ENCODE measurements around the gene NOX4.
"Not testable (repeated sequence)": the region's sequence is repeated elsewhere in the genome, so short reads cannot be mapped to it uniquely, and the experiment has no call there.

Gene NOX4

DNA sequence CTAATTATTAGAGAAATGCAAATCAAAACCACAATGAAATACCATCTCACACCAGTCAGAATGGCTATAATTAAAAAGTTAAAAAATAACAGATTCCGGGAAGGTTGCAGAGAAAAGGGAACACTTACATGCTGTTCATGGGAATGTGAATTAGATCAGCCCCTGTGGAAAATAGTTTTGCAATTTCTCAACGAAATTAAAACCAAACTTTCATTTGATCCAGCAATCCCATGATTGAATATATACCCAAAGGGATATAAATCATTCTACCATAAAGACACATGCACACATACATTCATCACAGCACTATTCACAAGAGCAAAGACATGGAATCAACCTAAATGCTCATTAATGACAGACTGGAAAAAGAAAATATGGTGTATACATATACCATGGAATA is 32.5 kb downstream of the NOX4 start:
- DNase-seq (ENCODE audit: low spot score) = no peak

GRCh38 chr11:89457190-89457589 is 34.0 kb downstream of the NOX4 start:
- no peak for DNase-seq (ENCODE audit: low spot score)

DNA sequence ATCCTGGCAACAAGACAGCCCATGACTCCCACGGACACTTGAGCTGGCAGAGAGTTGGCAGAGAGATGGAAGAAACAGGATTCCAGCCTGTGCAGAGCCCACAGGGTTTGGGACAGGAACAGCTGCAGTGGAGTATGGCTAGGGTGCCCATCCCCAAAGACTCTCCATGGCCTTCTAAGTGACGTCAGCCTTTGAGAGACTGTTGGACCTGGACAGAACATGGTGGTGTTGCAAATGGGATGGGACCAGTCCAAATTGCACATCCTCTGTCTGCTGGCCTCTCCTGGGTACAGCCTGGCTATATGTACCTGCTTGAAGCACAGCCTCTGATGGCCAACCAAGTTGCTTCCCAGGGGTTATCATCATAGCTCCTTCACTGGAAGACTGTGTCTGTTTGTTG is 34.5 kb downstream of the NOX4 start:
- DNase-seq (ENCODE audit: low spot score) = no peak

DNA sequence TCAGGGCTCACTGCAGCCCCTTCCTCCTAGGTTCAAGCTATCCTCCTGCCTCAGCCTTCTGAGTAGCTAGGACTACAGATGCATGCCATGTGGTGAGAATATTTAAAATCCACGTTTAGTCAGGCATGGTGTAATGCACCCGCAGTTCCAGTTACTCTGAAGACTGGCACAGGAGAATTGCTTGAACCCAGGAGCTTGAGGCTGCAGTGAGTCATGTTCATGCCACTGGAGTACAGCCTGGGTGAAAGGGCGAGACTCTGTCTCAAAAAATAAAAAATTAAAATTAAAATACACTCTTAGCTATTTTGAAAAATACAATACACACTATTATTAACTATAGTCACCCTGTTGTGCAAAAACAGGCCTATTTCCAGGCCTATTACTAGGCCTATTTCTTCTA is 38.4 kb downstream of the NOX4 start:
- DNase-seq (ENCODE audit: low spot score) = no peak

DNA sequence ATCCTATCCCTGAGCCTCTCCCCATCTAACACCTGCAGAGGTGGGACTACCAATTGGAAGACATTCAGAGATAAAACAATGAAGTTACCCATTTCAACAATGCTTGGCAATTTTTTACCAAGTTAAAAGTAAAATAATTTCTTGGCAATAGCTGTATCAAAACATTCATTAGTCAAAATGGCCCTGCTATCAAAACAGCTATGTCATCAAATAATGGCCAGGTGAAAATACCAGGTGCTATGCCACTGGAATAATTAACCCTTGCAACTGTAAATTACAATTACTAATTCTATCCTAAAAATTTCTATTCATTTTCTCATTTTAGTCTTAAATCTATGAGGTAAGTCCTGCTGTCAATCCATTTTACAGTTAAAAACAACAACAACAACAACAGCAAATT is 43.3 kb downstream of the NOX4 start:
- DNase-seq (ENCODE audit: low spot score) = no peak

DNA sequence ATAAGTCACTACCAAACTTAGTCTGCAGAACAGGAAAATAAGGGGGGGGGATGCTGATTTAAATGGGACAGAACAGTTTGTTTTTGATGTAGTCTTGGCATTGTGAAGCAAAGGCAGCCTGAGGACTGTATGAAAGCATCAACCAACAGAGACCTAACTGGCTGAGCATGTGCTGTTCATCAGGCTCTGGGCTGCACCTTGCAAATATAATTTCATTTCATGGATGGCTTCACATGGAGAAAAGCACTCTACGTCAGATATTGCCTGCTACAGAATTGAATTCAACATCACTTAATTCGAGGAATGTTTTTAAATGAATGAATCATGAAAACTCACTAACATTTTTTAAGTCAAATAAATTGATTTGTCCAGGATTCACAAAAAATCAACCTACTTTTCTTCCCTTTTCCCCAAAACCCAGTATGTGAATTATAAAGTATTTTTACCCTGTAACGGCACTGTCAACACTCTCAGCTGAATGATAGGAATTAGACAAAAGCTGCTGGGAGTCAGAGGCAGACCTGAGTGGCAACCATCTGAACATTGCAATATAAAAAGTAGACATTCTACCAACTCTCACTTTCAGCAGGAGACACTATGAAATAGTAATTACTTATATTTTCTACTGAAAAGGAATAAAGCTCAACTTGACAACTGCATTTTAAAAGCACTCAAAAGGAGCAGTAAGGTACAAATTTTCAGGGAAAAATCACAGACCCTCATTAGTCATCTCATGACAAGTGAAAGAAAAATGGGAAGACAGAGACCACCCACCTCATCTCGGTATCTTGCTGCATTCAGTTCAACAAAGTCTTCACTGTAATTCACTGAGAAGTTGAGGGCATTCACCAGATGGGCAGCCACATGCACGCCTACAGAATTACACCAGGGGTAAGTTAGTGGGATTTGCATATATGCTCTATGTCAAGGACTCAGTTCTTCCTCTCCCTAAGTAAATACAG is 47.5 kb downstream of the NOX4 start:
- no peak for DNase-seq (ENCODE audit: low spot score)

DNA sequence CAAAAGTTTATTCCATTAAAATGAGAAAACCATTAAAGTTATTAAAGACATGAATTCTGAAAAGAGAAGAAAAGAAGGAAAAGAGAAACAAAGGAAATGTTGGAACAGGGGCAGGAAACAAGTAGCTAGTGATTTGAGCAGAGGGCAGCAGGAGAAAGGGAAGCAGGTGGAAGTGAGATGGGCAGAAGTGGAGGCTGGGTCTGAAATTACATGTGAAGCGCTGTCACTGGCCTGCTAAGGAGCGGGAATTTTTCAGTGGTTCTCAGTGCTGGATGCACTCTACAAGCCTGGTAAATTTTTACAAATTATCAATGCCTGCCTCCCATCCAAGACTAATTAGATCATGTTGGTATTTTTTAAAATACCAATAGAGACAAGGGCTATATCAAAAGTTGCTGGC is 48.4 kb downstream of the NOX4 start:
- no peak for DNase-seq (ENCODE audit: low spot score)

DNA sequence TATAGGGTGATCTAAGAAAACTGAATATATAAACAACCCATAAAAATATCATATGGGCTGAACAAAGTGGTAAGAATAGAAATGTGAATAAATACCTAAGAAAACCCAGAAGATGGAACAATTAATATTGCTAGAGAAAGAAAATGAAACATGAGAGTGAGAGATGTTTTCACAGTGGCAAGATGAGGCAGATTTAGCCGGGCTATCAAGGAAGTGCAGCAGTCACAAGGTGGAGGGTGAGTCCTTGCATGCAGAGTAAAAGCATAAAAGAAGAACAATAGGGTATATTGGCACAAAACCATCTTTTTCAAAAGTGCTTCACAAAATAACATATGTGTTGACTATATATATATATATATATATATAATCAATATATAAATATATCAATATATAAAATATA is 49.6 kb downstream of the NOX4 start:
- DNase-seq (ENCODE audit: low spot score) = no peak

DNA sequence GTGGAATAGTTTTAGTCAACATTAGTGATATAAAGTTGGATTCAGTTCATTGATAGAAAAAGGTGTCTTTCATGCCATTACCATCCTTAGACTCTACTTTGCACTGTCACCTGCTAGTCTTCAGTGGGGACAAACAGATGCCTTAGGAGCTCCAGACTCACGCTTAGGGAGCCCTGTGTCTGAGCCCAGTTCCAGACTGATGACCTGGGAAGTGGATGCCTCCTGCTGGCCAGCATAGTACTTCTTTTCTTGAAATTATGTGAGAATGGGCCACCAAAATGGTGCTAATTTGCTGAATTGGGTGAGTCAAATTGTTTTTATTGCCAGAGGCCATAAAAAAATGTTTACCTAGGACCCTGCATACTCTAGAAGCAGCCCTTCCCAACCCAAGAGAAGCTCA is 53.9 kb downstream of the NOX4 start:
- DNase-seq (ENCODE audit: low spot score) = no peak

GRCh38 chr11:89436071-89436470 is 55.1 kb downstream of the NOX4 start:
- no peak for DNase-seq (ENCODE audit: low spot score)

DNA sequence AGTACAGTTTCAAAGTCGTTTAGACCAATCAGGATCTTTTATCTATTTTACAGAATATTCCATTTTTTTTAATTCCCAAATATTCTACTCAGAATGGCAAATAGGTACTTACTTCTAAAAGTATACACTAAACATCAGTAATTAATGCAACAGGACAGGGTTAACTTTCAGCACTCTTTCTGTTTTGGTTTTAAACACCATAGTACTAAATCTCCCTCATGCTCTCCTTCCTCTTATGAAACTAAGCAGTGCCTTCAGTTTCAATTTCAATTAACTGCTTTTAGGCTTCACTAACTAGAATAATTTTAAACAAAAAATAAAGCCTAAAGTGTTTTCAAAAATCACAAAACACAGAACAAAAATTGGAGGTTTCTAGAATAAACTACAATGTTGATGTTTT is 57.9 kb downstream of the NOX4 start:
- DNase-seq (ENCODE audit: low spot score) = no peak

GRCh38 chr11:89432182-89432581 is 59.0 kb downstream of the NOX4 start:
- not testable (repeated sequence) for DNase-seq (ENCODE audit: low spot score)

DNA sequence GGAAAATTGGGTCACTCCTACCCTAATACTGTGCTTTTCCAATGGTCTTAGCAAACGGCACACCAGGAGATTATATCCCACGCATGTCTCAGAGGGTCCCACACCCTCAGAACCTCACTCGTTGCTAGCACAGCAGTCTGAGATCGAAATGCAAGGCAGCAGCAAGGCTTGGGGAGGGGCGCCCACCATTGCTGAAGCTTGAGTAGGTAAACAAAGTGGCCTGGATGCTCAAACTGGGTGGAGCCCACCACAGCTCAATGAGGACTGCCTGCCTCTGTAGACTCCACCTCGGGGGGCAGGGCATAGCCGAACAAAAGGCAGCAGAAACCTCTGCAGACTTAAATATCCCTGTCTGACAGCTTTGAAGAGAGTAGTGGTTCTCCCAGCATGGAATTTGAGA is 64.7 kb downstream of the NOX4 start:
- DNase-seq (ENCODE audit: low spot score) = not testable (repeated sequence)

DNA sequence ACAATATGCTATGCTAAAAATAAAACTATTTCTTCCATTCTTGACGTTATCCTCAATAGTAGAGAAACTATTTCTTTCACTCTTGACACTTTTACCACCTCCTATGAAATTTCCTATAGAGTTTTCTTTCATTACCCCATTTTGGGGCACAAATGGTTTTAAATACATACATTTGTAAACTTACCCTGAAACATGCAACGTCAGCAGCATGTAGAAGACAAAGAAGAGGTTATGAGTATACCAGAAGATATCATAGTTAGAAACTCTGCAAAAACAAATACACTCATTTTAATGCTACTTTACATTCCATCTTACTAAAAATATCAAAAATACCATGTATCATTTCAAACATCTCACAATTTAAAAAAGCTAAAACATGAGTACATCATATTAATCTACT is 69.5 kb downstream of the NOX4 start:
- DNase-seq (ENCODE audit: low spot score) = no peak

GRCh38 chr11:89420981-89421380 is 70.2 kb downstream of the NOX4 start:
- DNase-seq (ENCODE audit: low spot score) = no peak

GRCh38 chr11:89416961-89417360 is 74.2 kb downstream of the NOX4 start:
- DNase-seq (ENCODE audit: low spot score) = no peak

- not testable (repeated sequence) for DNase-seq (ENCODE audit: low spot score)
These were observed 80.1 kb downstream of the NOX4 start for GRCh38 chr11:89411112-89411511.

GRCh38 chr11:89410666-89411065 is 80.5 kb downstream of the NOX4 start:
- not testable (repeated sequence) for DNase-seq (ENCODE audit: low spot score)

GRCh38 chr11:89408441-89408840 is 82.7 kb downstream of the NOX4 start:
- DNase-seq (ENCODE audit: low spot score) = not testable (repeated sequence)

DNA sequence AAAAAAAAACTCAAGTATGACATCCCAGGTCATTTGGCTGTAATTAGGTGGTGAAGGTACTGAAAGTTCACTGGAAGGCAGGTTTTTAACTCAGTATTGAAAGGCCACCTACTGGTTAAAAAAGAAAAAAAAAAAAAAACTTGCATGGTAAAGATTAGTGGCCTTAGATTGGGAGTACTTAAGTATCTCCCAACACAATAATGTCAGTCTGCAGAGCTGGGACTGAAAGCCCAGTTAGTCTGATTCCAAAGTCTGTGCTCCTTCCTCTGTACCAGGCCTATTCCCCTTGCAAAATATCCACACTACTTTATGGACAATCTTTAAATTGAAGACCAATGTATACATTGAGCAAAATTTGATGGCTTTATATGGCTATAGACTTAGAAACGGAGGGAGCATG is 85.5 kb downstream of the NOX4 start:
- DNase-seq (ENCODE audit: low spot score) = no peak

GRCh38 chr11:89391654-89392053 is 99.5 kb downstream of the NOX4 start:
- DNase-seq (ENCODE audit: low spot score) = not testable (repeated sequence)

- not testable (repeated sequence) for DNase-seq (ENCODE audit: low spot score)
These were observed 103.7 kb downstream of the NOX4 start for GRCh38 chr11:89387501-89387900.

GRCh38 chr11:89382986-89383385 is 108.2 kb downstream of the NOX4 start:
- not testable (repeated sequence) for DNase-seq (ENCODE audit: low spot score)

- no peak for DNase-seq (ENCODE audit: low spot score)
These were observed 110.1 kb downstream of the NOX4 start for GRCh38 chr11:89381094-89381493.

All from activated CD4-positive, alpha-beta T cell treated with anti-CD3 and anti-CD28 coated beads, Interleukin-2, Interleukin-4, amounts not matched to agents 100 ng/mL and 50 ng/mL, durations not matched to agents 16 hours and 8 hours (primary cell).